ENCODE results near the gene CCM2L. TPM values are rescaled to one million over a fixed set of nuclear protein-coding genes. Genes with fewer than 3 reads are reported as not detected.

Gene CCM2L
- total RNA-seq = not detected

DNA sequence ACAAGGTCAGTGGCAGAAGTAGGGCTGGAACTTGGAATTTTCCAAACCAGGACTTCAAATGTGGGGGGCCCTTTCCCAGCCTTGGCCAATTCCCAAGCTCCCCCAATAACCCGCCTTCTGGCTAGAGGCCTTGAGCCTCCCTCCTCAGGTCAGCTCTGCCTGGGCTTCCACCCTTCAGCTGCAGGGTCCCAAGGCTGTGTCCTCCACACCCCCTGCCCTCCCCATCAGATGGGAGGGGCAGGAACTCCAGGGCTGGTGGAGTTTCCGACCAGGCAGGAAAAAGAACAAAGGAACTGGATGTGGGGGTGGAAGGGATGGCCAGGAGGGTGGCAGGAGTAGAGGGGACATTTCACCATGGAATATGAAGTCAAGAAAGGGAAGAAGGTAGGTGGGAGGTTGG, at the start of gene CCM2L:
CCM2L (plus strand) TSS at position 338 of the 400 bp plus-strand sequence; CDS start at position 355, 17 bp downstream.
- Mint-ChIP-seq H3K4me3 (no peak within 1 kb of the TSS), H3K27ac (no peak within 1 kb of the TSS), H3K36me3 (no peaks in the 10 kb centered on the region), H3K4me1 (peaks cover 6% of the 10 kb centered on the region), H3K9me3 (no peaks in the 10 kb centered on the region), H3K27me3 (peaks cover 22% of the 10 kb centered on the region)
- DNase-seq = no peak

DNA sequence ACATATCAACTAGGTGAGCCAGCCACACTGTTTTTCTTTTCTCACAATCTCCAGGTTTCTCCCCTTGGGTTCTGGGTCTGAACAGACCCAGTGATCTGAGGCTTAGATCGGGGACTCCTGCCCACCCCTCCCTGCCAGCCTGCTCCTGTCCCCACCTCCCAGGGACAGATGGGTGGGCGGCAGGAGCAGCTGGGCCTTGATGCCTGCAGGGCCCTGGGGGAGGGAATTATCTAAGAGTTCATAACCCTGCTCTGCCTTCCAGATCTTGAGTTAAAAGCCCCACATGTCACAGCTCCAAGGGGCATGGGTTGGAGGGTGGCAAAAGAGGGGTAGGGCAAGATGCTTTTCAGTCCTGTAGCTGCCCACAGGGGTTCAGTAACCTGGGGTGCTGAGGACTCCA, 47.5 kb upstream of the CCM2L start:
- no peak for DNase-seq
- H3K36me3 Mint-ChIP-seq = no peaks in the 10 kb centered on the region
- H3K27me3 Mint-ChIP-seq = peaks cover 46% of the 10 kb centered on the region
- H3K4me1 Mint-ChIP-seq = no peaks in the 10 kb centered on the region
- no peak overlapping the region for H3K27ac Mint-ChIP-seq
- no peaks in the 10 kb centered on the region for H3K9me3 Mint-ChIP-seq
- H3K4me3 Mint-ChIP-seq = no peak overlapping the region

DNA sequence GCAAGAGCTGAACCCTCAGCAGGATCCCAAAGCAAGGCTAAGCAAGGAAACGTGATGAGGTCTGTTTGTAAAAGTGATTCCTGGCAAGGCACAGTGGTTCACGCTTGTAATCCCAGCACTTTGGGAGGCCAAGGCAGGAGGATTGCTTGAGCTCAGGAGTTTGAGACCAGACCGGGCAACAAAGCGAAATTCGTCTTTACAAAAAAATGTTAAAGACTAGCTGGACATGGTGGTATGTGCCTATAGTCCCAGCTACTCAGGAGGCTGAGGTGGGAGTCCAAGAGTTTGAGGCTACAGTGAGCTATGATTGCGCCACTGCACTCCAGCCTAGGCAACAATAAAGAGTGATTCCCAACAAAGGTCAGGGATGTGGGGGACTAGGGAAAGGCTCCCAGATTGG, 46.3 kb upstream of the CCM2L start:
- DNase-seq = no peak
- H3K9me3 Mint-ChIP-seq = no peaks in the 10 kb centered on the region
- H3K4me3 Mint-ChIP-seq = no peak overlapping the region
- H3K36me3 Mint-ChIP-seq = no peaks in the 10 kb centered on the region
- peaks cover 48% of the 10 kb centered on the region for H3K27me3 Mint-ChIP-seq
- H3K27ac Mint-ChIP-seq = no peak overlapping the region
- peaks cover 2% of the 10 kb centered on the region for H3K4me1 Mint-ChIP-seq

DNA sequence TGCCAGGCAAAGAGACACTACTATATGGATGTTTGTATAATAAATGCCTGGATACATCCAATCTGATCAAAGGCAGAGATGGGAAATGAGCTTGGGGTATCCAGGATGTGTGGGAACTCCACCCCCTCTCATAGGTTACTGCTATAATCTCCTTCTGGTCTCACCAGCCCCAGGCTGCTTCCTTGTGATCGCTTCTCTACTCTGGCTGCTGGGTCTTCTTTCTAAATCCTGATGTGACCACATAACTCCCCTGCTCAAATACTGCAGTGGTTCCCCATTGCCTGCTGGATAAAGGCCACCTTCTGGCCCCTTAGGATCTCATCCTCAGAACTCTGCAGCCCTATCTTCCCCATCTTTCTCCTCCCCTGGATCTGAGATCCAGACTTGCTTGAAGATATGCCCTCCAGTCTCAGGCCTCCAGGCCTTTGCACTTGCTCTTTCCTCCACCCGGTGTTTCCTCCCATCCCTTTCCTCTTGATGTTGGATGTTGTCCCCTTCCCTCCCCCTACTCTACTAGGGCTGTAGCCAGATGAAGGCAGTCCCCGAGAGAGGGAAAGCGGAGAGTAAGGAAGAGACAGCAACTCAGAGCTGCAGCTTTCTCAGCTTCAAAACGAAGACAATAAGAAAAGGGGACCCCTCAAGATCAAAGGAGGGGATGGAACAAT, 43.1 kb upstream of the CCM2L start:
- H3K9me3 Mint-ChIP-seq = no peaks in the 10 kb centered on the region
- H3K36me3 Mint-ChIP-seq = no peaks in the 10 kb centered on the region
- H3K27me3 Mint-ChIP-seq = peaks cover 69% of the 10 kb centered on the region
- H3K4me1 Mint-ChIP-seq = peaks cover 2% of the 10 kb centered on the region
- DNase-seq = no peak
- H3K27ac Mint-ChIP-seq = no peak overlapping the region
- H3K4me3 Mint-ChIP-seq = peak overlapping the region; percentile 60

DNA sequence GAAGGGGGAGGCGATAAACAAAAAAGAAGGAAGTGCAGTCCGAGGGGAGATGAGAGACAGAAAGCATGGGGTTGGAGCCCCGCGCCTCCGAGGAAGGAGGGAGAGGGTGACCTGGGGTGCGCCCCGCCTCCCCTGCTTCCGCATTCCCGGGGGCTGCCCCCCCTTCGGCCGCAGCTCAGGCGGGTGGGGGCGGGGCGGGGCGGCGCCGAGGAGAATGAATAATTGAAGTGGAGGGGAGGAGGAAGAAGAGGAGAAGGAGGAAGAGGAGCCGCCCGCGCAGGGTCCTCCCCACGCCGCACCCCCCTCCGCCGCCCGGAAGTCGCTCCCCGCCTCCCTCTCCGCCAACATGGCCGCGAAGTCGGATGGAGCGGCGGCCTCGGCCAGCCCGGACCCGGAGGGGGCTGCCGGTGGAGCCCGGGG, 42.4 kb upstream of the CCM2L start, which contains the start of gene XKR7:
XKR7 (plus strand) TSS at position 322 of the 420 bp plus-strand sequence; CDS start at position 347, 25 bp downstream.
- Mint-ChIP-seq H3K9me3 (no peaks in the 10 kb centered on the region), H3K4me1 (peaks cover 2% of the 10 kb centered on the region), H3K27me3 (peaks cover 71% of the 10 kb centered on the region), H3K4me3 (peak within 1 kb of the TSS; percentile 86), H3K36me3 (no peaks in the 10 kb centered on the region), H3K27ac (no peak within 1 kb of the TSS)
- peak; percentile 19 for DNase-seq

DNA sequence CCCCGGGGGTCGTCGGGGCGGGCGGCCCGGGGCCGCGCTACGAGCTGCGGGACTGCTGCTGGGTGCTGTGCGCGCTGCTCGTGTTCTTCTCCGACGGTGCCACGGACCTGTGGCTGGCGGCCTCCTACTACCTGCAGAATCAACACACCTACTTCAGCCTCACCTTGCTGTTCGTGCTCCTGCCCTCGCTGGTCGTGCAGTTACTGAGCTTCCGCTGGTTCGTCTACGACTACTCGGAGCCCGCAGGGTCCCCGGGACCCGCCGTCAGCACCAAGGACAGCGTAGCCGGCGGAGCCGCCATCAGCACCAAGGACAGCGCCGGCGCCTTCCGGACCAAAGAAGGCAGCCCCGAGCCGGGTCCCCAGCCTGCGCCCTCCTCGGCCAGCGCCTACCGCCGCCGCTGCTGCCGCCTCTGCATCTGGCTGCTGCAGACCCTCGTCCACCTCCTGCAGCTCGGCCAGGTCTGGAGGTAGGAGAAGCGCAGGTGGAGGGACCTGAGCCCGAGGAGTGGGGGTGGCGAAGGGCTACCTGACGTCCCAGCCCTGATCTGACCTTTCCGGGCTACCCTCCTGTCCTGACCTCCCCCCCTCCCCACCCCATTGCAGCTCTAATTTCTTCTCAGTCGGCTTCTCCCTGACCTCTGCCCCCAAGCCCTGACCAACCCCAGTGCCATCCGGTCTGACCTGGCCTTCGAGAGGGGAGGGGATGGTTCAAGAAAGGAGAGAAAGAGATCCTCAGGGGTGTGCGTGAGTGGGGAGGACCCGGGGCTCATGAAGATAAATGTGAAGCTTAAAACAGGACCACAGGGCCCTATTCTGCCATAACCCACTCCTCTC, 41.7 kb upstream of the CCM2L start:
- Mint-ChIP-seq H3K4me3 (peak overlapping the region; percentile 86), H3K9me3 (no peaks in the 10 kb centered on the region), H3K27me3 (peaks cover 74% of the 10 kb centered on the region), H3K4me1 (peaks cover 2% of the 10 kb centered on the region), H3K36me3 (no peaks in the 10 kb centered on the region), H3K27ac (no peak overlapping the region)
- DNase-seq = peak; percentile 86

GRCh38 chr20:31969991-31970390, 40.2 kb upstream of the CCM2L start:
- H3K4me3 Mint-ChIP-seq = no peak overlapping the region
- H3K9me3 Mint-ChIP-seq = no peaks in the 10 kb centered on the region
- H3K27ac Mint-ChIP-seq = no peak overlapping the region
- H3K27me3 Mint-ChIP-seq = peaks cover 71% of the 10 kb centered on the region
- H3K4me1 Mint-ChIP-seq = peaks cover 2% of the 10 kb centered on the region
- H3K36me3 Mint-ChIP-seq = no peaks in the 10 kb centered on the region
- DNase-seq = no peak

- DNase-seq = no peak
- H3K4me3 Mint-ChIP-seq = no peak overlapping the region
- H3K27ac Mint-ChIP-seq = no peak overlapping the region
- H3K4me1 Mint-ChIP-seq = peaks cover 2% of the 10 kb centered on the region
- H3K27me3 Mint-ChIP-seq = peaks cover 59% of the 10 kb centered on the region
- H3K36me3 Mint-ChIP-seq = no peaks in the 10 kb centered on the region
- no peaks in the 10 kb centered on the region for H3K9me3 Mint-ChIP-seq
These were observed 37.7 kb upstream of the CCM2L start for GRCh38 chr20:31972471-31973021.

DNA sequence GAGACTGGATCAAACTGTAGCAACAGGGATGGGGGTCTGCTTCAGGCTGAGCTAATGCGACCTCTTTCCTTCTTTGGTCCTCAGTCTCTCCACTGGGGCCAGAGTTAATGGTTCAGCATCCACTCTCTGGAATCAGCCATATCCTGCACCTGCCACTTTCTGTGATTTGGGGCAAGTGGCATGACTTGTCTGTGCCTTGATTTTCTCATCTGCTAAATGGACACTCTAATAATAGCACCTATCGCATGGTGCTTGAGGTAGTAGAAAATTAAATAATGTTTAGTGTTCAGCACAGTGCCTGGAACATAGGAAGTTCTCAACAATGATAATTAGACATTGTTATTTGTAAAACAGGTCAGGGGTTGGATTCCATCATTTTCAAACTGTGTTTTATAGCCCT, 35.9 kb upstream of the CCM2L start:
- H3K4me3 Mint-ChIP-seq = no peak overlapping the region
- no peak for DNase-seq
- H3K27me3 Mint-ChIP-seq = peaks cover 48% of the 10 kb centered on the region
- H3K36me3 Mint-ChIP-seq = no peaks in the 10 kb centered on the region
- H3K4me1 Mint-ChIP-seq = no peaks in the 10 kb centered on the region
- no peak overlapping the region for H3K27ac Mint-ChIP-seq
- H3K9me3 Mint-ChIP-seq = no peaks in the 10 kb centered on the region

- no peak for DNase-seq
- H3K36me3 Mint-ChIP-seq = no peaks in the 10 kb centered on the region
- H3K4me1 Mint-ChIP-seq = no peaks in the 10 kb centered on the region
- H3K27ac Mint-ChIP-seq = no peak overlapping the region
- no peak overlapping the region for H3K4me3 Mint-ChIP-seq
- peaks cover 46% of the 10 kb centered on the region for H3K27me3 Mint-ChIP-seq
- H3K9me3 Mint-ChIP-seq = no peaks in the 10 kb centered on the region
These were observed 35.2 kb upstream of the CCM2L start for GRCh38 chr20:31974951-31975487.

DNA sequence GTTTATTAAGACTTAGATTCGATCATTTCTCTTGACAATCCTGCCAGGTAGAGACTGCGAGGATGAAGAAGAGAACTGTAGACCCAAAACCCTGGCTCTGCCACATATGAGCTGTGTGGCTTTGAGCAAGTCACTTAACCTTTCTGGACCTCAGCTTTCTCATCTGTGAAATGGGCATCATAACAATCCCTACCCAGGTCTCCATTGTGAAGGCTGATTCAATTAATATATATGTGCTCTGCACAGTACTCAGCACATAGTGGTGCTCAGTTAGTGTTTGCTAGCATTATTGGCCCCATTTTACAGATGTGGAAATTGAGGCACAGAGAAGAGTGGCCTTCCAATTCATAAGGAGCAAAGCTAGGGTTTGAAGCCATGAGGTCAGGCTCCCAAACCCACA, 34.4 kb upstream of the CCM2L start:
- peaks cover 38% of the 10 kb centered on the region for H3K27me3 Mint-ChIP-seq
- H3K4me1 Mint-ChIP-seq = no peaks in the 10 kb centered on the region
- DNase-seq = no peak
- H3K9me3 Mint-ChIP-seq = no peaks in the 10 kb centered on the region
- H3K27ac Mint-ChIP-seq = no peak overlapping the region
- H3K36me3 Mint-ChIP-seq = no peaks in the 10 kb centered on the region
- H3K4me3 Mint-ChIP-seq = no peak overlapping the region

DNA sequence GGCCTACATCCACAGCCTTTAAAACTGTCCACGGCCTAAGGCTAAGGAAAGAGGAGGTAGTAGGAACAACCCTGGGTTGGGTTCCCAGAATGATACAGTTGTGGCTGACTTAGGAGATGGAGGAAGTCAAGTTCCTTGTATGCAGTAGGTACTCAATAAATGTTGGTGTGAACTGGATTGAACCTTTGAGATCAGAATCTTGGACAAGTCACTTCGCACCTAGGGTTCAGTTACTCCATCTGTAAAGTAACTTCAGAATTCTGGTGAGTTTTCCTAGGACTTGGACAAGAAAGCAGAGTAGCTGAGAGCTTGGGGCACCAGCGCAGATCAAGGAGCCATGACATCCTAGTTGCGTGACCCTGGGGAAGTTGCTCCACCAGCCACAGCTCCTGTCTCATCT, 33.2 kb upstream of the CCM2L start:
- Mint-ChIP-seq H3K4me1 (no peaks in the 10 kb centered on the region), H3K27ac (no peak overlapping the region), H3K9me3 (no peaks in the 10 kb centered on the region), H3K36me3 (no peaks in the 10 kb centered on the region), H3K27me3 (peaks cover 37% of the 10 kb centered on the region), H3K4me3 (no peak overlapping the region)
- no peak for DNase-seq

DNA sequence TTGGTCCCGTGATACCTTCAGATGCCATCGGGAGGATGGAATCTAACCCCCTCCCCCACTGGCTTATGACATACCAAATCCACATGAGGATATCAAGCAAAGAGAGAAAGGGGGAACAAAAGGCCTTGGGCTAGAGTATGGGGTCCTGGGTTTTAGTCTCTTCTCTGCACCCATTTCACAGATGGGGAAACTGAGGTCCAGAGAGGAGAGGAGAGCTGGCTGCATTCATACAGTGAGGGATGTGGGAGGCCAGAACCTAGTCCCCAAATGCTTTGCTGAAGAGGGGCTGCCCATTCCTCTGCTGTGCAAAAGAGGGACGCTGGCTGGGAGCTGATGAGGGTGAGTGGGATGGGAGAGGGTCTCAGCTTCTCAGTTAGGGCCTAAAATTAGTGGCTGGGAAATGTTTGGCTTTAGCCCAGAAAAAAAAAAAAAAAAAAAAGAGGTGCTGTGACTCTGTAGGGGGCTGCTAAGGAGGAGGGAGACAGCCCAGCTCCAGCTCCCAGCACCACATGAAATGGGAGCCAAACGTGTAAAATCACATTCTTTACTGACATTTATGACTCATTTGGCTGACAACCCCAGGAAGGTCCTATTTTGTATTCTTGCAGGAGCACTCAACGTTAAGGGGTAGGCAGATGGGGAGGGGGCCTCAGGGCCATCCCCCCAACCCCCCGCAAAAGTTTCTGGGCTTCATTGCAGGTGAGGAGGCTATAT, 30.4 kb upstream of the CCM2L start:
- Mint-ChIP-seq H3K4me3 (no peak overlapping the region), H3K36me3 (no peaks in the 10 kb centered on the region), H3K9me3 (no peaks in the 10 kb centered on the region), H3K27me3 (peaks cover 26% of the 10 kb centered on the region), H3K27ac (no peak overlapping the region), H3K4me1 (no peaks in the 10 kb centered on the region)
- no peak for DNase-seq

- DNase-seq = no peak
- H3K4me1 Mint-ChIP-seq = no peaks in the 10 kb centered on the region
- H3K27ac Mint-ChIP-seq = no peak overlapping the region
- peaks cover 18% of the 10 kb centered on the region for H3K27me3 Mint-ChIP-seq
- no peaks in the 10 kb centered on the region for H3K9me3 Mint-ChIP-seq
- H3K4me3 Mint-ChIP-seq = no peak overlapping the region
- H3K36me3 Mint-ChIP-seq = no peaks in the 10 kb centered on the region
These were observed 28.5 kb upstream of the CCM2L start for GRCh38 chr20:31981784-31982183.

Data from activated naive CD8-positive, alpha-beta T cell treated with anti-CD3 and anti-CD28 coated beads for 36 hours (primary cell).